GM18511 (cell line): ENCODE data around the gene TAP1.

Experiments used
- ATAC-seq: cut with Tn5 transposase; IDR thresholded peaks from one replicate; pipeline ENCODE4 v1.9.1; 2021; ENCODE audit warnings: mild to moderate bottlenecking, moderate library complexity; ENCODE audit not compliant: unreplicated experiment

TAP1 gene

DNA sequence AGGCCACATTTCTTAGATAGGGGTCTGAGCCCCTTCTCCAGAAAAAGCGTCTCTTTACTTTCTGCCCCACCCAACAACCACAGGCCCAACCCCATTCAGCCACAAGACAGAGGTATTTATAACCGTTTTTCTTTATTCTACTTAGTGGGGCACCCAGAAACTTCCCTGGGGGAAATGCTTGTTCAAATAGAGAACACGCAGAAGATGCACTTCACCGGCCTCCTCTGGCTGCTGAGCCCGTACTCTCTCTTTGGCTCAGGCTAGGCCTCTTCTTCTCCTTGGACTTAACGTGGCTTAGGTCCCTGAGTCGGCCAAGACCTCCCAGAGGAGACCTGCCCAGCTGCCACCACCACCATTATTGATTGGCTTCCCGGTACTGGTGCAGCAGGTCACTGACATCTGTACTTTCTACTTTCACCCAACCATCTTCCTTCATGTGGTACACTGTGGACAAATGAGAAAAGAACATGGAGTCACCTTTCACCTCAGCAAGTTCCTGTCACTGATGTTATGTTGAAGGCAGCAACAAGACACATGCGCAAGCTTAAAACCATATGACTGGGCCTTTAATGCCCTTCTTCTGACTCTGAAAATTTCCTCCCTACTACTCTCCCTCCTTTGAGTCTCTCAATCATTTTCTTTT lies 12.8 kb downstream of the TAP1 start:
- ATAC-seq = no peak

- no peak for ATAC-seq
Measured at GRCh38 chr6:32839356-32839755, 14.1 kb downstream of the TAP1 start.

DNA sequence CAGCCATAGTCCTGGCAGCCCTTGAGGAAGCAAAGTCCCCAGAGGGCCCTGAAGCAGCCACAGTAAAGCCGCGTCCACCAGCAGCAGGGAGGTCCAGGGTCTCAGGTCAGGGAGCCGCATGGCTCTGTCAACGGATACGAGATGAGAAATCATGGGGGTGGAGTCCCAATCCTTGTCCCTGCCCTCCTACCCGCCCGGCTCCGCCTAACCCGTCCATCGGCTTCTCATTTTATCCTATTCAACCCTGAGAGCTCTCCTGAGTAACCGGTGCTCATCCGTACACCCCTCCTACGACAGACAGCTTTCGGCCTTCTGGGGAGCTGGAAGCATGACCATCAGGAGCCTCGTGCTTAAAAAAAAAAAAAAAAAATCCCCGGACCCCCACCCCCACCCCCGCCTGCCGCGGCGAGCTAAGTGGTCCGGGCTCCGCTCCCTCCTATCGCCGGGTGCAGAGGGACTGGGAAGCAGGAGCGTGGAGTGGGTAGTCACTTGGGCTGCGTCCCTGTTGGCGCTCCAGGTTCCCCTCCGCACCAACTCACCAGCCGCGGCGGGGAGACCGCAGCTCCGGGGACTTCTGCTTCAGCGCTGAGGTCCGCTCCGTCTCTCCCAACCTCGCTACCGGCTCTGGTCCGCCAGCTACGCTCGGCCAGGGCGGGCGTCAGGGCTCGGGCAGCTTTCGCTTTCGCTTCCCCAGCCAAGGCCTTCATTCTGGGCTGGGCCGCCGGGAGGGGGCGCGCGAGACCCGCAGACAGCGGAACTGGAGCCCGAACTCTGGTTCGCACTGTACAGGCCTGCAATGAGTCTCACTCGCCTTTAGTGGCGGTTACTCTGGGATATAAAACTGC lies 15.2 kb downstream of the TAP1 start, which contains the start of gene TAP2:
Gene TAP2, minus strand, starts transcription at position 626 of the 845 bp plus-strand sequence. Its CDS starts 506 bp downstream, at position 120.
- peak; percentile 78 for ATAC-seq

GRCh38 chr6:32837651-32838113 lies 15.8 kb downstream of the TAP1 start:
- ATAC-seq = no peak

DNA sequence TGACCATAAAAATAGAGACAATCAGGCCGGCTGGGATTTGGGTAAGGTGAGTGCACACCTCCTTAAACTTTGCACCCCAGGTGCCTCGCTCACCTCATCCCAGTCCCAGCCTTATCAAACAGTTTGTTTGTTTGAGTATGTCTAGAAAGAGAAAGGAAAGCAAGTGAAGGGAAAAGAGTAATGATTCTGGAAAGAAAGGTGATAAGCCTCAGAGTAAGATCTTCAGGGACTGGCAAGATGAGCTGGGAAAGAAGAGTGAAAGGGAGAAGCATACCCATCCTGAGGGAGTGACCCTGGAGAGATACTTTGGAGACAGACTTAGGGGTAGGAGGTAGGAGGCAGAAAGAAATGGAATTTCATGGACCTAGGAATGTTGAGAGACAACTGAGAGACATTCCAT lies 16.6 kb downstream of the TAP1 start:
- ATAC-seq = no peak

- no peak for ATAC-seq
Measured at GRCh38 chr6:32835167-32835893, 18.2 kb downstream of the TAP1 start.

GRCh38 chr6:32833664-32834063 lies 19.8 kb downstream of the TAP1 start:
- ATAC-seq = no peak

- no peak for ATAC-seq
Measured at GRCh38 chr6:32832535-32832934, 21.0 kb downstream of the TAP1 start.

DNA sequence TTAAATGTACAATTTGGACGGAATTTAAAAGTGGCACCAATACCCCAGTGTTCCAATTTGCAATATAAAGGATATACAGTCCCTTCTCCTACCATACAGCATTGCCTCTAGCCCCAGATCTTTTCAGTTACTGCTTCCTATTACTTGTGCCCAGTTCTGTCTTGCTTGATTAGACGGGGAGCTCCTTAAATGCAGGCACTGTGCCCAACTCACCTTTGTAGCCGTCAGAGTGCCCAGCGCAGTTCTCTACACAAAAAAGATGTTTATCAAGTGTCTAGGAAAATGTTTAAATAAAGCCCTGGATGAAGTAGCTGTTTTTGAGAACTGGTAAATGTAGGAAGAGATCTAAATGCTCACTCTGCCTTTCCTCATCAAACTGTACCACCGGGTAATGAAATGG lies 22.6 kb downstream of the TAP1 start:
- no peak for ATAC-seq

DNA sequence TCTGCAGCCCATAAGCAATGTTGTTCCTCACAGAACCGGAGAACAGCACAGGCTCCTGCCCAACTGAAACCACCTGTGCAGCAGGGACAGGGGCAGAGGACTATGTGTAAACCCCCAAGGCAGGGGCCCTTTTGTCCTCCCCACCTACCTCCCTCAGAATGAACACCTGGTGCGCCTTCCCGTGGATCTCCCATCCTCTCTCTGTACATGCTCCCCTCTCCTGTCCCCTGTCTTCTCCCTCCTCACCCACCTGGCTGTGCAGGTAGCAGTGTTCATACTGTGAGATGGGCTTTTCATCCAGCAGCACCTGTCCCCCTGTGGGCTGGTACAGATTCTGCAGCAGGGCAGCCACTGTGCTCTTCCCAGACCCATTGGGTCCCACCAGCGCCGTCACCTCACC lies 23.5 kb downstream of the TAP1 start:
- no peak for ATAC-seq

GRCh38 chr6:32829495-32829894 lies 24.0 kb downstream of the TAP1 start:
- no peak for ATAC-seq

GRCh38 chr6:32827025-32827424 lies 26.5 kb downstream of the TAP1 start:
- no peak for ATAC-seq

DNA sequence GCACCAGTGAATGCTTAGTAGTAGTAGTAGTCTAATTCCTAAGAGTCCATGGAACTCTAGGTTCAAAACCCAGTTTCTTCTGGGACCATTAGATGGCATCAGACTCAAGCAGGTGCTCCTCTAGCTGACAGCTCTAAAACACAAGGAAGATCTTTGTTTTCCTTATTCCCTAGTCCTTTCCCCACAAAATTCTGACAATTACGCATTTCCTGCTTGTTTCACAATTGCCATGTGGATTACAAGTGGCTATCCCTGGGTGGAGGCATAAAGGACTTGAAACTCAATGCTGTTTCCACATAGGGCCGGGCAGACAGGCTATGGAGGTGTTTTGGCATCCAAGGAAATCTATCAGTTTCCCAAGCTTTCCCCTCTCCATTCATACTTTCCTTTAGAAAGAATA lies 27.5 kb downstream of the TAP1 start:
- ATAC-seq = no peak

- no peak for ATAC-seq
Measured at GRCh38 chr6:32819729-32820128, 33.8 kb downstream of the TAP1 start.

- no peak for ATAC-seq
Measured at GRCh38 chr6:32818867-32819266, 34.6 kb downstream of the TAP1 start.

DNA sequence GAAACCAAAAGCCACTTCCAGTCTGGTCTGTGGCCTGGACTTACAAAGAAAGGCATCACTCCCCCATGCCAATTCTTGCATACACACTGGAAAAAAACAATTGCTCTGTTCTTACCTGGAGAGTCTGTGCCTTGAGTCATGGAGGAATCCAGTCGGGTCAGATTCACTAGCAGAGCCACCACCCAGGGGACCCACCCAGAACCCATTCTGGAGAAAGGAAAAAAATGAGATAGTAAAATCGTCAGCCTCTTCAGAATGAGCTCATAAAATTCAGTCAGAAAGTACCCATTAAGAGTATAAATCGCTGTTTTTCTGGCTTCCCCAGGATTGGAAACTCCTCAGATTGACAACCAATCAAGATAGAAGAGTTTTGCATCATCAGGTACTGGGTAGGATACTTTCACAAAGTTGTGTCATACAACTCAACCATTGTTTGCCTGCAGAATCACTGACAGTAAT lies 36.7 kb downstream of the TAP1 start, which contains the start of gene HLA-DOB:
Gene HLA-DOB, minus strand, starts transcription at position 257 of the 459 bp plus-strand sequence. Its CDS starts 51 bp downstream, at position 206.
- no peak for ATAC-seq

- peak; percentile 66 for ATAC-seq
Measured at GRCh38 chr6:32815996-32816395, 37.5 kb downstream of the TAP1 start.

DNA sequence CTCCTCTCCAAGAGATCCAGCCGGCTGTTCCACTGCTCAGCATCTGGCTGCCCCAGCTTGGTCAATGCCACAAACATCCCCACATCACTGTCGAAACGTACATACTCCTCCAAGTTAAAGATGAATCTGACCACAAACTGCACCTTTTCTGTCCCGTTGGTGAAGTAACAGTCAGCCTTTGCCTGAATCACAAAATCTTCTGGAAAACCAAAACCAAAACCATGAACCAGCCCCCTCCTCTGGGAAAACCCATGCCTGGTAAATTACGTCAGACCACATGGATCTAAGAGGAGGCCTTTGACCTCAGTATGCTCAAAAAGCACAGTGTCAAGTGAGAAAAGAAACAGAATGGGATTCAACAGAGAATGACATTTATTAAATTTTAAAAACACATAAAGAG lies 38.4 kb downstream of the TAP1 start:
- ATAC-seq = no peak

DNA sequence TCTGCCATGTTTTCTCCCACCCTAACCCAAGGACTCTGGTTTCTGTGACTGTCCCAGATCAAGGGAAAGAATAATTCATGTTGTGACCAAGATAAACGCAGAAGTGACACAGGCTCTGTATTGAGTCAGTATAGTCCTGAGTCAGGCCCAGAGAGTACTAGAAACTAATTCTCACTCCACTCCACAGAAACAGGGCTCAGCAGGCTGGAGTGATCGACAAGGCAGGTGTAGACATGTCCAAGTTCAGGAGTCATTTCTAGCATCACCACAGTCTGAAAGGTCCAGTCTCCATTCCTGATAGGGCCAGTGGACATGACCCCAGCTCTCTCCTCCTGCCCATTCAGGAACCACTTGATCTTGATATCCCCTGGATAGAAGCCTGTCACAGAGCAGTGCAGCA lies 39.4 kb downstream of the TAP1 start:
- no peak for ATAC-seq

GRCh38 chr6:32809171-32809570 lies 44.3 kb downstream of the TAP1 start:
- ATAC-seq = no peak

- ATAC-seq = no peak
Measured at GRCh38 chr6:32807020-32807580, 46.4 kb downstream of the TAP1 start.
